ENCODE measurements around the gene TNS3. TPM values are rescaled to one million over a fixed set of nuclear protein-coding genes. Genes with fewer than 3 reads are reported as not detected.

The TNS3 gene
- total and polyA plus RNA-seq, 2 of the 13 experiments (the other 11 are each of a cell fraction or from before 2014, with no cell fraction given), result 52.9 to 55.7 TPM

DNA sequence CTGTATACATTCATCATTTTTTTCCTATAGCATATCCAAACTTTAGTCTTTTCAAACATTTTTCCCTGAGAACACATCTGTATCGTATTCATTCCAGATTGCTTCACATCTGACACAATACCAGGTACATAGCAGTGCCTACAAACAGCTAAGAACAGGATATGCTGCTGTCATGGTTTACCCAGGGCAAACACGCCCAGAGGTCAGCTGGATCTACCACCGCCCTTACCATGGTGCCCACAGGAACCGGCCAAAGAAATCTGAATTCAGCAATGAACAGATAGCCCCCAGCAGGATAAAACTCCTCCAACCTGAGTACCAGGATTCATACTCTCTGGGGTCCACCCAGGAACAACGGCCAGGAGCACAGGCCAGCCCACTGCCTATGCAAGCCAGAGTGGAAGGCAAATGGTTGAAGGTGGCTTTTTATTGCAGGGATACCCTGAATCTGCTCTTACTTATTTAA lies 43.0 kb downstream of the TNS3 start (continued):
- TF ChIP-seq, protein P1, sequence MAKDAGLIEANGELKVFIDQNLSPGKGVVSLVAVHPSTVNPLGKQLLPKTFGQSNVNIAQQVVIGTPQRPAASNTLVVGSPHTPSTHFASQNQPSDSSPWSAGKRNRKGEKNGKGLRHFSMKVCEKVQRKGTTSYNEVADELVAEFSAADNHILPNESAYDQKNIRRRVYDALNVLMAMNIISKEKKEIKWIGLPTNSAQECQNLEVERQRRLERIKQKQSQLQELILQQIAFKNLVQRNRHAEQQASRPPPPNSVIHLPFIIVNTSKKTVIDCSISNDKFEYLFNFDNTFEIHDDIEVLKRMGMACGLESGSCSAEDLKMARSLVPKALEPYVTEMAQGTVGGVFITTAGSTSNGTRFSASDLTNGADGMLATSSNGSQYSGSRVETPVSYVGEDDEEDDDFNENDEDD (CRISPR knock-in tag; IDR thresholded peaks at IDR 0.05; ENCODE audit: borderline replicate concordance), result no peak
- TF ChIP-seq, protein P2, sequence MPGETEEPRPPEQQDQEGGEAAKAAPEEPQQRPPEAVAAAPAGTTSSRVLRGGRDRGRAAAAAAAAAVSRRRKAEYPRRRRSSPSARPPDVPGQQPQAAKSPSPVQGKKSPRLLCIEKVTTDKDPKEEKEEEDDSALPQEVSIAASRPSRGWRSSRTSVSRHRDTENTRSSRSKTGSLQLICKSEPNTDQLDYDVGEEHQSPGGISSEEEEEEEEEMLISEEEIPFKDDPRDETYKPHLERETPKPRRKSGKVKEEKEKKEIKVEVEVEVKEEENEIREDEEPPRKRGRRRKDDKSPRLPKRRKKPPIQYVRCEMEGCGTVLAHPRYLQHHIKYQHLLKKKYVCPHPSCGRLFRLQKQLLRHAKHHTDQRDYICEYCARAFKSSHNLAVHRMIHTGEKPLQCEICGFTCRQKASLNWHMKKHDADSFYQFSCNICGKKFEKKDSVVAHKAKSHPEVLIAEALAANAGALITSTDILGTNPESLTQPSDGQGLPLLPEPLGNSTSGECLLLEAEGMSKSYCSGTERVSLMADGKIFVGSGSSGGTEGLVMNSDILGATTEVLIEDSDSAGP (CRISPR knock-in tag; IDR thresholded peaks at IDR 0.05; ENCODE audit: borderline replicate concordance), result no peak
- TF ChIP-seq NFKB2 (CRISPR knock-in tag; IDR thresholded peaks at IDR 0.05; ENCODE audit: borderline replicate concordance) (0 out of 2 replicates have a peak, but pooled peaks have one; percentile 36), MBNL3 (CRISPR knock-in tag; conservative IDR thresholded peaks at IDR 0.05) (no peak), ZNF501 (CRISPR knock-in tag; IDR thresholded peaks at IDR 0.05) (no peak), ZNF562 (CRISPR knock-in tag; IDR thresholded peaks at IDR 0.05; ENCODE audit: borderline replicate concordance) (no peak), ZNF567 (CRISPR knock-in tag; IDR thresholded peaks at IDR 0.05; ENCODE audit: borderline replicate concordance) (no peak), FOXP1 (IDR thresholded peaks at IDR 0.05) (no peak), FOXP1 (CRISPR knock-in tag; IDR thresholded peaks at IDR 0.05) (peak; percentile 60; the same call in 1 of the 2 replicates), CENPX (CRISPR knock-in tag; IDR thresholded peaks at IDR 0.05) (no peak), ZNF138 (CRISPR knock-in tag; IDR thresholded peaks at IDR 0.05; ENCODE audit: low read depth) (no peak), ZNF639 (CRISPR knock-in tag; conservative IDR thresholded peaks at IDR 0.05) (no peak), NR2F1 (CRISPR knock-in tag; IDR thresholded peaks at IDR 0.05) (peak in 1 of 2 experiments; percentile 75; a peak in 2 of 4 replicates), ZSCAN25 (CRISPR knock-in tag; IDR thresholded peaks at IDR 0.05) (no peak), KDM6A (CRISPR knock-in tag; IDR thresholded peaks at IDR 0.05; ENCODE audit: low read depth) (0 out of 2 replicates have a peak, but pooled peaks have one; percentile 24), NFKBIZ (CRISPR knock-in tag; IDR thresholded peaks at IDR 0.05) (no peak)
- TF ChIP-seq, protein P3, sequence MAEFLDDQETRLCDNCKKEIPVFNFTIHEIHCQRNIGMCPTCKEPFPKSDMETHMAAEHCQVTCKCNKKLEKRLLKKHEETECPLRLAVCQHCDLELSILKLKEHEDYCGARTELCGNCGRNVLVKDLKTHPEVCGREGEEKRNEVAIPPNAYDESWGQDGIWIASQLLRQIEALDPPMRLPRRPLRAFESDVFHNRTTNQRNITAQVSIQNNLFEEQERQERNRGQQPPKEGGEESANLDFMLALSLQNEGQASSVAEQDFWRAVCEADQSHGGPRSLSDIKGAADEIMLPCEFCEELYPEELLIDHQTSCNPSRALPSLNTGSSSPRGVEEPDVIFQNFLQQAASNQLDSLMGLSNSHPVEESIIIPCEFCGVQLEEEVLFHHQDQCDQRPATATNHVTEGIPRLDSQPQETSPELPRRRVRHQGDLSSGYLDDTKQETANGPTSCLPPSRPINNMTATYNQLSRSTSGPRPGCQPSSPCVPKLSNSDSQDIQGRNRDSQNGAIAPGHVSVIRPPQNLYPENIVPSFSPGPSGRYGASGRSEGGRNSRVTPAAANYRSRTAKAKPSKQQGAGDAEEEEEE (CRISPR knock-in tag; IDR thresholded peaks at IDR 0.05; ENCODE audit: borderline replicate concordance), result no peak
- TF ChIP-seq, protein P4, sequence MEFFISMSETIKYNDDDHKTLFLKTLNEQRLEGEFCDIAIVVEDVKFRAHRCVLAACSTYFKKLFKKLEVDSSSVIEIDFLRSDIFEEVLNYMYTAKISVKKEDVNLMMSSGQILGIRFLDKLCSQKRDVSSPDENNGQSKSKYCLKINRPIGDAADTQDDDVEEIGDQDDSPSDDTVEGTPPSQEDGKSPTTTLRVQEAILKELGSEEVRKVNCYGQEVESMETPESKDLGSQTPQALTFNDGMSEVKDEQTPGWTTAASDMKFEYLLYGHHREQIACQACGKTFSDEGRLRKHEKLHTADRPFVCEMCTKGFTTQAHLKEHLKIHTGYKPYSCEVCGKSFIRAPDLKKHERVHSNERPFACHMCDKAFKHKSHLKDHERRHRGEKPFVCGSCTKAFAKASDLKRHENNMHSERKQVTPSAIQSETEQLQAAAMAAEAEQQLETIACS (CRISPR knock-in tag; IDR thresholded peaks at IDR 0.05), result no peak
- TF ChIP-seq, protein P5, sequence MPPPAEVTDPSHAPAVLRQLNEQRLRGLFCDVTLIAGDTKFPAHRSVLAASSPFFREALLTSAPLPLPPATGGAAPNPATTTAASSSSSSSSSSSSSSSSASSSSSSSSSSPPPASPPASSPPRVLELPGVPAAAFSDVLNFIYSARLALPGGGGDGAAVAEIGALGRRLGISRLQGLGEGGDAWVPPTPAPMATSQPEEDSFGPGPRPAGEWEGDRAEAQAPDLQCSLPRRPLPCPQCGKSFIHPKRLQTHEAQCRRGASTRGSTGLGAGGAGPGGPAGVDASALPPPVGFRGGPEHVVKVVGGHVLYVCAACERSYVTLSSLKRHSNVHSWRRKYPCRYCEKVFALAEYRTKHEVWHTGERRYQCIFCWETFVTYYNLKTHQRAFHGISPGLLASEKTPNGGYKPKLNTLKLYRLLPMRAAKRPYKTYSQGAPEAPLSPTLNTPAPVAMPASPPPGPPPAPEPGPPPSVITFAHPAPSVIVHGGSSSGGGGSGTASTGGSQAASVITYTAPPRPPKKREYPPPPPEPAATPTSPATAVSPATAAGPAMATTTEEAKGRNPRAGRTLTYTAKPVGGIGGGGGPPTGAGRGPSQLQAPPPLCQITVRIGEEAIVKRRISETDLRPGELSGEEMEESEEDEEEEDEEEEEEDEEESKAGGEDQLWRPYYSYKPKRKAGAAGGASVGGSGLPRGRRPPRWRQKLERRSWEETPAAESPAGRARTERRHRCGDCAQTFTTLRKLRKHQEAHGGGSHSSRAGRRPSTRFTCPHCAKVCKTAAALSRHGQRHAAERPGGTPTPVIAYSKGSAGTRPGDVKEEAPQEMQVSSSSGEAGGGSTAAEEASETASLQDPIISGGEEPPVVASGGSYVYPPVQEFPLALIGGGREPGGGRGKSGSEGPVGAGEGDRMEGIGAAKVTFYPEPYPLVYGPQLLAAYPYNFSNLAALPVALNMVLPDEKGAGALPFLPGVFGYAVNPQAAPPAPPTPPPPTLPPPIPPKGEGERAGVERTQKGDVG (CRISPR knock-in tag; IDR thresholded peaks at IDR 0.05; ENCODE audit: borderline replicate concordance), result no peak

All from HepG2 (cell line).